Thyroid gland (tissue), 4 donors: ENCODE data around the gene RNF13.

Experiments
- POLR2A ChIP-seq, 2 donors: fragments of 450-650 bp; IDR thresholded peaks; one replicate each; pipeline ENCODE4 v1.6.1; 2017; ENCODE audit warnings: antibody characterized with exemption in 2 of 2, mild to moderate bottlenecking in 2 of 2, moderate library complexity in 1 of 2
- TF ChIP-seq, protein P1 (sequence below), 6 experiments: fragments of 200-600 bp in 3 of 6; fragments of 450-650 bp in 3 of 6; sonication (generic) in 3 of 6; IDR thresholded peaks; one replicate each; pipeline ENCODE4 v1.5.1; 2016 to 2019; ENCODE audit warnings: antibody characterized with exemption in 6 of 6, mild to moderate bottlenecking in 2 of 6, inconsistent platforms in 1 of 6, moderate library complexity in 1 of 6

DNA sequence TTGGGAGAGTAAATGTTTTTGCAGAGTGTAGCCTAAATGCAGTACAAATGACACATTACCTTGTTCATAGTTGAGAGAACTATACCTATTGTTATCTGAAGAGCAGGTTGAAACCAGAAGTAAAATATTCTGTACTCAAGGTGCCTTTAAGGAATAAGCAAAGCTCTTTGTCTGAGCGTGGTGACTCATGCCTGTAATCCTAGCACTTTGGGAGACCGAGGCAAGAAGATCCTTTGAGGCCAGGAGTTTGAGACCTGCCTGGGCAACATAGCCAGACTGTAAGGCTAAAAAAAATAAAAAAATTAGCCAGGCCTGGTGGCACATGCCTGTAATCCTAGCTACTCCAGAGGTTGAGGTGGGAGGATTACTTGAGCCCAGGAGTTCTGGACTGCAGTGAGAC, 2.2 kb upstream of the RNF13 start:
- TF ChIP-seq POLR2A (IDR thresholded peaks at IDR 0.05), result no peak
- TF ChIP-seq, protein P1, sequence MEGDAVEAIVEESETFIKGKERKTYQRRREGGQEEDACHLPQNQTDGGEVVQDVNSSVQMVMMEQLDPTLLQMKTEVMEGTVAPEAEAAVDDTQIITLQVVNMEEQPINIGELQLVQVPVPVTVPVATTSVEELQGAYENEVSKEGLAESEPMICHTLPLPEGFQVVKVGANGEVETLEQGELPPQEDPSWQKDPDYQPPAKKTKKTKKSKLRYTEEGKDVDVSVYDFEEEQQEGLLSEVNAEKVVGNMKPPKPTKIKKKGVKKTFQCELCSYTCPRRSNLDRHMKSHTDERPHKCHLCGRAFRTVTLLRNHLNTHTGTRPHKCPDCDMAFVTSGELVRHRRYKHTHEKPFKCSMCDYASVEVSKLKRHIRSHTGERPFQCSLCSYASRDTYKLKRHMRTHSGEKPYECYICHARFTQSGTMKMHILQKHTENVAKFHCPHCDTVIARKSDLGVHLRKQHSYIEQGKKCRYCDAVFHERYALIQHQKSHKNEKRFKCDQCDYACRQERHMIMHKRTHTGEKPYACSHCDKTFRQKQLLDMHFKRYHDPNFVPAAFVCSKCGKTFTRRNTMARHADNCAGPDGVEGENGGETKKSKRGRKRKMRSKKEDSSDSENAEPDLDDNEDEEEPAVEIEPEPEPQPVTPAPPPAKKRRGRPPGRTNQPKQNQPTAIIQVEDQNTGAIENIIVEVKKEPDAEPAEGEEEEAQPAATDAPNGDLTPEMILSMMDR (IDR thresholded peaks at IDR 0.05), result no peak
